Activated T-cell treated with anti-CD3 and anti-CD28 coated beads for 1 hour (primary cell): ENCODE results near the gene PPAT.

Experiments
- DNase-seq: peaks from one replicate; pipeline ENCODE4 v3.0.0-alpha.2; 2020; ENCODE audit warnings: low read depth

PPAT gene

DNA sequence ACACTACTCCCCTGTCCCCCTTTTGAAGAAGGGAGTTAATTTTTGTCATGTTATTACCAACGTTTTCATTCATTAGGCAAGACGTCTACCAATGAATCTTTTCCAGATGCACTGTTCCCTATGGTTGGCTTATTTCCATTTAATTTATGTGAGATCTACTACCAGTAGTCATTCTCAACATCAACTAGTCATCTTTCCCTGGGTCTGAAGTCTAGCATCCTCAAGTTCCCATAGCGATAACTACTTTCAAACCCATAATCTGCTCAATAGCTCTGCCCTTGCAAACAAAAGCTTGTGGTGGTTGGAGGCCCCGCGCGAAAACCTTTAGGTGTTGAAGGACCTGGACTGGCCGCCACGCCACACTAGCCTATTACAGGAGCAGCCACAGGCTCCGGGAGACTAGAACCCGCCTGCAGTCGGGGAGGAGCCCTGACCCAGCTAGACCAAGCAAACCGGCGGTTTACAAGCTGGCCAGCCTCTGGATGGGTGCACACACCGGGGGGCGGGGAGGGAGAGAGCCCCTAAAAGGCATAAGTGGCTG, 746 bp downstream of the PPAT start:
- DNase-seq = no peak

DNA sequence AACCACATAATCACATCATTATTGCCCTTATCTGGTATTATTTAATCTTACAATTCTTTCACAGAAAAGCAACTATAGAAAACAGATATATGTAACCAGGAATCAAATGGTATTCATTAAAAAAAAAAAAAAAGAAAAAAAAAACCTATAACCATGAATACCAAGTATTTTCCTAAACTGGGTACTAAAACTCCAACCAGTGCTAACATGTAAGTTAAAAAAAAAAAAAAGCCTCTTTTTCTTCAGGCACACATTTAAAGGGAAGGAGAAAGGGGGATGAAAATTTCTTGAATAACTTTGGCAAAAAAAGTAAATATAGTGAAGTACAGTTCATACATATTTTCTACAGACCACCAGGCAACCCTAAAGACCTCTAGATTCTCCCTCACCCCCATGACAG, 2.1 kb downstream of the PPAT start:
- no peak for DNase-seq

DNA sequence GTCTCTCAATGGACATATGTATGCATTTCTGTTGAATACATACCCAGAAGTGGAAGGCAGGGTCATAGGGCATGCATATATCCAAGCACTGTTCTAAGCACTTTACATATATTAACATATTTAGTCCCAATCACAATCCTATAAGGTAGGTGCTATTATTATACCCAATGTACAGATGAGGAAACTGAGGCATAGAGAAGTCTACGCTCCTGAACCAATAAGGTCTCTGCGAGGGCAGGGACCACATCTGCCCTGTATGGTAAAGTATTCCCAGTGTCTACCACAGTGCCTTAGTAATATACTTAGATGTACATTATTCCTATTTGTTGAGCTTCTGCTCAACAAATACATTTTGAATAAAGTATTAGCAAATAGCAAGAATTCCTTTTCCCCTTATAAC, 5.2 kb downstream of the PPAT start:
- DNase-seq = no peak

DNA sequence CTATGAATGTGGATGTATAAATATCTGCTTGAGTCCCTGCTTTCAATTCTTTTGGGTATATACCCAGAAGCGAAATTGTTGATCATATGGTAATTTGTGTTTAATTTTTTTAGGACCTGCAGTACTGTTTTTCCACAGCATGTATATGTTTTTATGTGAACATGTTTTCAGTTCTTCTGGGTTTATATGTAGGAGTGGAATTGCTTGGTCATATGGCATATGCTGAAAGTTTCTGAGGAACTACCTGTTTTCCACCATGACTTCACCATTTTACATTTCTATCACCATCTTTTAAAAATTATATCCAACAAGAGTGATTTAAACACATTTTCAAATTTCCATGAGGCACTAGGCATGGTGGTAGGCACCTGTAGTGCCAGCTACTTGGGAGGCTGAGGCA, 8.2 kb downstream of the PPAT start:
- no peak for DNase-seq

DNA sequence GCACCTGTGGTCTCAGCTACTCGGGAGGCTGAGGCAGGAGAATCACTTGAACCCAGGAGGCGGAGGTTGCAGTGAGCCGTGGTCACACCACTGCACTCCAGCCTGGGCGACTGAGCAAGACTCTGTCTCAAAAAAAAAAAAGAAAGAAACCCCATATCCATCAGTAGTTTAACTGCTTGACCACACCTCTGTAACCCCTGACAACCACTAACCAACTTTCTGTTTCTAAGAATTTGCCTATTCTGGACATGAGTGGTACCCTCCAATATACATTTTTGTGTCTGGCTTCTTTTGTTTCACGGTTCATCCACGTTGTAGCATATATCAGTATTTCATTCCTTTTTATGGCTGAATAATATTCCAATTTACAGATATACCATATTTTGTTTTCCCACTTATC, 9.1 kb downstream of the PPAT start:
- no peak for DNase-seq

DNA sequence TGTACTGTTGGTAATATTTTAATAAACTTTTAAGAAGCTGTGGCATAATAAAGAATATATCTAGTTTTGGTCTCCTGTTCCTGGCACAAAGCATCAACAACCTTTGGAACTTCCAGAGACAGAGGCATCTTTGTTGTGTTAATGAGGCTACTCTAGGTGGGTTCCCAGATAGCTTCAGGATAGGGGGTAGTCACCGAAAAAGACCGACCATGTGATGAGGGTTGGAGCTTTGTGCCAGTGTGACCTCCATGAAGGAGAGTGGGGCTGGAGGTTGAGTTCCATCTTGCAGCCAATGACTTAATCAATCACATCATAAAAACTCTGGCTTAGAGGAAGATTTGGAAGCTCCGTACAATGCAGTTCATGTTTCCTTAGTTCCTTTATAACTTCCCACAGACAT, 9.9 kb downstream of the PPAT start:
- no peak for DNase-seq

DNA sequence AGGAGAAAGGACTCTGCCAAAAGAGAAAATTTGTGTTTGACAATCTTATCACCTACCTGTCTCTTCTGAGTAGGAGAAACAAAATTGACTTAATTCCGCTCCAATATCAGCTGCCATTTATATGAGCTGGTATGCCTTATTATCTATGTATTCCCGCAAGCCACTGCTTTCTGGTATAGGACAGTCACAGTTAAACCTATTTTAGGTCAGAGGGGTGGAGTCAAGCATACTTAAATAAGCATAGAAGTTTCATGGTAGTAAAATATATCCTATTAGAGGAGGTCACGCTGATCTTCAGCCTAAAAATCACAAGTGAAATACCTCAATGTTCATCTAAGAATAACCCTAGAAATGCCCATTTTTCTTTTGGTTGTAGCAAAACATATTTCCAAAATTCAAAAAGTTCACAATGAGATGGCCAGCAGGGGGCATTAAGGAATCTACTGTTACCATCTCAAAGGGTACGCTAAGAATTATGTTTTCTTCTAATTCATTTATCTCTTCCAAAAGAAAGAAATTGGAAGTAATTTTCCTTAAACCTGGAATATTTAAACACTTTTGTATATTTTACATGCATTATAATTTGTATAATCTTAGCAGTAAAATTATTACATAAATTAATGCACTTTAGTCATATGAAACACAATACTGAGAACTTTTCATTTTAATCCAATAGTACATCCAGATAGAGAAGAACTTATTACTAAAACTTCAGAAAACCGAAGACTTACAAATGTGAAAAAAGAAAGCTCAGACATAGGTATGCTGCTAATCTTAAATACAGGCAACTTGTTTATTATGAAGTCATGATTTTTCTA, 10.5 kb downstream of the PPAT start:
- peak; percentile 35 for DNase-seq

DNA sequence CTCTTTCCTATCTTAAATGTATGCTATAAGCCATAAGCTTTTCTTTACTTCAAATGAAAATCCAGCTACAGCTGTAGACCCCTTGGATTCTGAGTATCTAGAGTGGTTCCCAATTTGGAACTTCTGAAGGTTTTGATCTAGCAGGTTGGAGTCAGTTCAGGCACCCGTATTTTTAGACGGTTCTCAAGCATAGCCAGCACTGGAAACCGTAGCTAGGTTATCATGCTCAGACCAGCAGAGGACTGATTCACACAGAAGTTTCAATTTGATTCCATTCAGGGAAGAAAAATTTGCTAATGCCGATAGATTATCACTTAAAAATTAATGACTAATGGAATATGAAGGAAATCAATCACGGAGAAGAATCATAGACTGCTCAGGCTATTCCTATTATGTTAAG, 11.2 kb downstream of the PPAT start:
- no peak for DNase-seq

DNA sequence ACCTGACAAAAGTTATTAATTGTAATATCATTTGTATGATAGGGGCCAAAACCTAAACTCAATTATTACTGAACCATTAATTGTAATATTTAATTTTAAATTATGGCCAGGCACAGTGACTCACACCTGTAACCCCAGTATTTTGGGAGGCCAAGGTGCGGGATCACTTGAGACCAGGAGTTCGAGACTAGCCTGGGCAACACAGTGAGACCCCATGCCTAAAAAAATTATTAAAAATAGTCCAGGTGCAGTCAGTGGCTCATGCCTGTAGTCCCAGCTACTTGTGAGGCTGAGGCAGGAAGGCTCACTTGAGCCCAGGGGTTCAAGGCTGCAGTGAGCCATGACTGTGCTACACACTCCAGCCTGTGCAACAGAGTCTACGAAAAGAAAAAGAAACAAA, 18.0 kb downstream of the PPAT start:
- no peak for DNase-seq

DNA sequence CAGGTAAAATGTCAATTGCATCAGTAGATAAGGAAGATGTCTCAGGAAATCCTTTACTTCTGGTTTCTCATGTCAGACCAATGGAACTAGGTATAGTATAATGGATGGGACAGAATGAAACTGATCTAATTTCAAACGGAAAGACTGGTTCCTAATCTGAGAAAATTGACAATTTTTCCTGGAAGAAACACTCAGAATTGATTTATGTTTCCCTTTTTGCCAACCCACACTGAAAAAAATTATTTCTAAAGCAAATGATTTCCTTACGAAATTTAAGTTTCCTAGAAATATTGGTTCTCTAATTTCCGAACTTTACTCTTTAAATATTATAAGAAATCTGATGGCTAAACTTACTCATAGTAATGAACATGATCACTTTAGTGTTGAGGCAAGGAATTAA, 19.1 kb downstream of the PPAT start:
- no peak for DNase-seq

DNA sequence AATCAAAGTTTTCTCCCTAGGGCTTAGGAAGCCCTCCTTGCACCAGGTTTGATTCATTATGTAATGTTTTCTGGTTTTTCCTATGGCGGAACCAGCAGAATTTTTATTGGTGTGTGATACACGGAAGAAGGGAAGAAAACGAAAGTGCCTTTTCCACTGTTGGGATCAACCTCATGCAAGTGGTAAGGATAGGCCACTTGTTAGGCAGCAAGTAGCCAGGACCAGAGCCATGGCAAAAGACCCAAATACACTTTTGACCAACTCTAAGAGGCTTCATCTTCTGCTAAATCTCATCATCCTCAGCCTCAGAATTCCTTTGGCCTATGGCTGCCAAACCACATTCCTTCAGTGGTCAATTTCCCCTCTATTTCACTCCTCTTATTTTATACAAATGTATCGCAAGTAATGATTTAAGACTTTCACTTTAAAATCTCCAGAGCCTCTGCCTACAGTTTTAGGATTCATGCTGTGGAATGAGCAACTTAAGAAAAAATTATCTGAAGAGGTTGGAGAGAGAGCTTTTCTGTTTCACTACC, 21.2 kb downstream of the PPAT start:
- no peak for DNase-seq

DNA sequence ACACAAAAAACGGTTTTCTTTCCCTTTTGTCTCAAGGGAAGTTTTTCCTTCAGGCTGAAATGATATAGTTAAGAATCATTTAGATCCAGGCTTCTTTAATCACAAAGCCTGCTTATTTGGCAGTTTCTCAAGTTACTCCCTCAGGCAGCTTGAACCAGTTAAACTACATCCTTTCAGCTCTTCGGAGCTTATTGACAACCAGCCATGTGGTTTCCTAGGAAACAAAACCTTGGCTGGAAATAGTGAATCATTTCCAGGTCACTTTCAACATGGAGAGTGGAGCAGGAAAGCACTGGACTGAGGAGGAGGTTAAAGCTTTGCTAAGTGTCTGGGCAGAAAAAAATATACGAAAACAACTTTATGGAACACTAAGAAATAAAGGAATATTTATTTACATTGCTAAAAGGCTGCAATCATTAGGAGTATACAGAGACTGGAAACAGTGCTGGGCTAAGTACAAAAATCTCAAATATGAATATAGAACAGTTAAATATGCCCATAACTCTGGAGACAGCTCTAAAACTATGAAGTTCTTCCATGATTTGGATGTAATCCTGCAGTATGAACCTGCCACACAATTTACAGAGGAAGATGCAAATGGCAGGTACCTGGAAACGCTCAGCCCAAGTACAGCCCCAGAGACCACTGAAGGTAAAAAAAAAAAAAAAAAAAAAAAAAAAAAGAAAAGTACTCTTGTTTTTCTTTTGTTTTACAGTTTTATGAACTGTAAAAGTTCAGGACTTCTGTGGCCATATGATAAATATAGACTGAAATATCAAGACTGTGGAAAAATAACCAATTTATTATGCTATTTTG, 25.0 kb downstream of the PPAT start:
- DNase-seq = no peak

DNA sequence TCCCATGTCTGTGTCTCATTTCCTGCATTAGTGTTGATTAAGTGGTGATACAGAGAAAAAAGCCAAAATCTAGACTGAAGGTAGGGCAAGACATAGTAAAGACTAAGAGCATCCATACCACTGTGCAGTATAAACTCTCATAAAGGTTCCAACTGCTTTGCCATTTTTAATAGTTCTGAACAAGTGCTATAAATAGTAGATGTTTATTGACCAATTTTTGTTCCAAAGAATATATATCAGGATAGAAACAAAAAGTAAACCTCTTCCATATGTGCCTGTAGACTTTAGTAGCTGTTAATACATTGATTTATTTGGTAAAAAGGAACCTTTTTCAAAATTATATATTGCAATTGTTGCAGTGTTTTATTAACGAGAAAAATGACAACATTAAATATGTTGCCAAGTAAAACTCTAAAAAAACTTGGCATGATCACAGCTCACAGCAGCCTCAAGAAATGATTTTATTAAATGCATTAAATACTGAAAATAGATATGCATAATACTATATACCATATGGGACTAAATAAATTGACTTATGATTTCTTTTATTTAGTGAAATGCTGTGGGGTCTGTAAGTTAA, 25.8 kb downstream of the PPAT start:
- DNase-seq = no peak

DNA sequence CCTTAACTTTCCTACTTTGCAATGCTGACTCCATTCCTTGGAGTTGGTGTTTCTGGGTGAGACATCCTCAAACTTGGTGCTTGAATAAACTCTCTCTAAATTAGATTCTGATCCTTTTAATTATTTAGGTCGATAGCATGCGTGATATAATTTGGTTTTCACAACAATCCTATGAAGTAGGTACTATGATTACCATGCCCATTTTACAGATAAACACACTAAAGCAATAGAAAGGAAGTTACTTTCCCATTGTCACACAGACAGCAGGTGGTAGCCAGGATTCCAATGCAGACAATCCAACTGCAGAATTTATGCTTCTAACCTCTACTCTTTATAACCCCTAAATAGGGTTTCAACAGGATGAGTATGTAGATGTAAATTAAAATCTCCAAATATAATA, 26.4 kb downstream of the PPAT start:
- no peak for DNase-seq

DNA sequence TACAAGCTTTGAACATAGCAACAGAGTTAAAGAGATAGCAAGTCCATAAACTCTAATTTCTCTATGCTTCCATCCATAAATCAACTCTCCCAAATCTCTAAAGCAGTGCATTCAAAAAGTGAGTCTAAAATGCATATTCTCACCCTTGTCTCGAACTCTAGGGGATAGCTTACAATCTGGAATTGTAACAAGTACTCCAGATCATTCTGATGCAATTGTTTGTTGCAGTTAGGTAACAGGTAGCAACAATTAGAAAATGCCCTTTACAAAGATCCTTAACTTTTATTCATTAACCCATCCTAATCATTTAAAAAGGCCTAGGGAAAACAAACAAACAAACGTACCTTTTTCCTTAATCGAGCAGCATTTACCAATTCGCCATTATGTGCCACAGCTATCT, 29.3 kb downstream of the PPAT start:
- no peak for DNase-seq

DNA sequence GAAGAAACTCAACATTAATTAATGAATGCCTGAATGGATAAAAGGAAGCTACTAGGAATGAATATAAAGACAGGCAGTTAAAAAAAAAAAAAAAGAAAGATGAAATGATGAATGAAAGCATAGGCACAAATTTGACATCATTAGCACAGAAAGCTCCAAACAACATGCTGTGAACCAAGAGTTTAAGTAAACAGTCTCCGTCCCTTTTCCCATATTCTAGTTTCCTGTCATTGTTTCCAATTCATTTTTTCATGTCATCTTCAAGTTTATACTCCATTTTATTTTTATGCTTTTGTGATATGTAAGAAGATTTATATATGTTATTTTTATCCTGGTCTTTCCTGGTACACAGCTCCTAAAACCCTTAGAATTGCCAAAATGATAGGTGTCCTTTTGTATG, 30.4 kb downstream of the PPAT start:
- no peak for DNase-seq

DNA sequence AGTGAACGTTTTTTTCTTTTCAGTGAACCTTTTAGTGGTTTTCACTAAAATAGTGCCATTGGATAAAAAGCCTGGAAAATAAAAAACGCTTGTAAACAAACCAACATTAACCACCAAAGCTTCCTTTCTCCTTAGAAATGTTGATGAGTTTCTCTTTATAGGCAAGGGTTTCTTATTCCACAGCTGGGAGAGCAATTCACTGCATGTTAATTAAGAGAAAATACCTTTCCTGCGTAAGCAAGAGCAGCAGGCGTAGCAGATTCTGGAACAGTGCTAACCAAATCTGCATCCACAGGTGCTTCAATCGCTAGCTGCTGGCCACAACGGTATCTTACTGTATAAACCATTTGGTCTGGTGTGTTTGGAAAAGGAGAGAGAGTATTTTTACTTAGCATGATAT, 34.9 kb downstream of the PPAT start:
- no peak for DNase-seq

DNA sequence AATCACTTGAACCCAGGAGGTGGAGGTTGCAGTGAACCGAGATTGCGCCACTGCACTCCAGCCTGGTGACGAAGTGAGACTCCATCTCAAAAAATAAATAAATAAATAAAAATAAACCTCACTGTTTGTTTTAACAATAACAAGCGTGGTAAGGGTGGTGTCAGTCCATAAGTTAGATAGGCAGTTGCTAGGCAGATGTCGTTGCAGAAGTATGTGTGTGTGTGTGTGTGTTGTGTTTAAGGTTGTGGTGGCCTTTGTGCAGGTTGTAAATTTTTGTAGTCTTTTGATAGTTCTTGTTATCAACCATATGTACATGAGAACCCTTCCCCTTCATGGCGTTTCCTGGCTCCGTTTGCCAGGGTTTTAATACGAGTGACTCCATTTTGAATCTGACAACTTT, 44.1 kb downstream of the PPAT start:
- DNase-seq = no peak

DNA sequence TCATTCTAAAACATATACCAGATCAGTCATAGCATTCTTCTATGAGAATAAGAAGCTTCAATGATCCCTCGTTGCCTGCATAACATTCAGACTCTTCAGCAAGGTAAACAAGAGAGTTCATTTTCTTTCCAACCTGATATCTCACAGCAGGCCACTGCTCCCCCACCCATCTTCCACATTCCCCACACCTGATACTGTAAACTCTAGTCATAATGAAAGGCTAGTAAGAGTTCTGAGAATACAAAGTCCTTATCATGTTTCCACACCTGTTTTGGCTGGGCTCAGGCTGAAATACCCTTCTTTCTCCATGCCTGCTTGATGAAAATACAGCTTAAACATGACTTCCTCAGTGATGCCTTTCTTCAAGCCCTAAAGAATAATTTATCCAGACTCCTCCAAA, 45.9 kb downstream of the PPAT start:
- no peak for DNase-seq

DNA sequence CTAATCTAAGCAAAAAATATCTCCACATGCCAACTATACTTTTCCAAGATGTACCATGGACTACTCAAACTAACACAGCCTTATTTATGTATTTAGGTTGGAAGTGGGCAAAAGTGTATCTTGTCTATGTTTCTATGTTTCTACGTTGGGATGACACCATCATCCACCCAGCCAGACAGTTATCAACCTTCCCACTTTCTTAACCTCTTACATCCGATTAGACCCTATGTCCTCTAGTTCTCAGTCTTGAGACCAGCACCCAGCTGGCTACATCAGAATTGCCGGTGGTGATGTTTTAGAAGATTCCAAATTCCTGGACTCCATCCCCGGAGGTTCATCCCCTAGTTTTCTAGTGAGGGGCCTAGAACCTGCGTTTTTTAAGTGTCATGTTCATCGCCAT, 47.1 kb downstream of the PPAT start:
- no peak for DNase-seq

DNA sequence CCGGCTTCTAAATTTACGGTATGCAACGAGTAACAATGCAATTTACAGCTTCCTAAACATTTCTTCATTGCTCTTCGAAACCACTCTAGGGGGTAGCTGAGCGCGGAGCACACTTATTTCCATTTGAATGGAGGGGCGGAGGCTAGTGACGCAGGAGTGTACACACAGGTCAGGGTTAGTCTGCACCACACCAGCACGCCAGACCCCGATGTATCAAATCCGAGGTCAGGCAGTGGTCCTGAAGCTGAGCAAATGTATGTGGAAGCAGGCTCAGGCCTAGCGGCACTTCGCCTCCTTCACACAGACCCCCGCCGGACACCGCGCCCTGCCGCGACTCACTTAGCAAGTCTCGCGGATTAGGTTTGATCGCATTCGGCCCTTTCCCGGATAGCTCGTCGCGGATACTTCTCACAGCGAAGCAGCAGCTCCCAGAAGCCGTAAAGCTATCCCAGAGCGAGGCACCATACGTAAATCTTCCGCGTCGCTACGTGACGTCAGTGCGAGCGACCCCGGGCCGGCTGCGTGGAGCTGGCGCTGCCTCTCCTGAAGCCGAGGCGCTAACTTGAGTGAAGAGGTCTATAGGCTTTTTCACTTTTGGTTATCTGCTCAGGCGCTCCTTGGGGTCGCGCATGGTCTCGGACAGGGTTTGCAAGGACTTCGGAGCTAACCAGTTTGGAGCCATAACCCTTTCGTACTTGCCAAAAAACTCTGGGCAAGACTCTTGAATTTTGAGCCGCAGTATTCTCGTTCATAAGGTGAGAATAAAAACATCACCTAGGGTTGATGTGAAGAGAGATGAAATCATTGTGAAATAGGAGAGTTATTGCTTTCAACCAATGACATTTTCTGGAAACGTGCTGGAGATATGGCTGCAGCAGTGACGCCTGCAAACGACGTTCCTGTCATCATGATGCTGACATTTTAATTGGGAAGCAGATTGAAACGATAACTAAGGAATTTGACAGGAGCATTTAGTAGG, 48.1 kb downstream of the PPAT start, which contains the start of gene AASDH:
Gene AASDH, minus strand, starts transcription at position 469 of the 979 bp plus-strand sequence. CDS start 3,192 bp downstream, outside the sequence.
- DNase-seq = peak; percentile 90
